Measurements from ENCODE around the gene DTNBP1.

Gene DTNBP1

GRCh38 chr6:15530411-15530810 is 132.4 kb downstream of the DTNBP1 start:
- DNase-seq, result no peak

- no peak for DNase-seq
Measured at GRCh38 chr6:15528870-15529269, 134.0 kb downstream of the DTNBP1 start.

- DNase-seq, result no peak
Measured at GRCh38 chr6:15527838-15528617, 134.8 kb downstream of the DTNBP1 start.

- no peak for DNase-seq
Measured at GRCh38 chr6:15526212-15526701, 136.6 kb downstream of the DTNBP1 start.

GRCh38 chr6:15524861-15525401 is 137.9 kb downstream of the DTNBP1 start:
- no peak for DNase-seq

GRCh38 chr6:15523679-15524630 is 138.9 kb downstream of the DTNBP1 start:
- no peak for DNase-seq

GRCh38 chr6:15522856-15523529 is 139.8 kb downstream of the DTNBP1 start:
- DNase-seq, result no peak

GRCh38 chr6:15522427-15522826 is 140.4 kb downstream of the DTNBP1 start:
- no peak for DNase-seq

GRCh38 chr6:15522026-15522425 is 140.8 kb downstream of the DTNBP1 start:
- no peak for DNase-seq

- no peak for DNase-seq
Measured at GRCh38 chr6:15521582-15521981, 141.2 kb downstream of the DTNBP1 start.

- DNase-seq, result no peak
Measured at GRCh38 chr6:15520626-15521203, 142.1 kb downstream of the DTNBP1 start.

- no peak for DNase-seq
Measured at GRCh38 chr6:15519681-15520080, 143.1 kb downstream of the DTNBP1 start.

- no peak for DNase-seq
Measured at GRCh38 chr6:15518878-15519277, 143.9 kb downstream of the DTNBP1 start.

- no peak for DNase-seq
Measured at GRCh38 chr6:15518057-15518456, 144.8 kb downstream of the DTNBP1 start.

- DNase-seq, result no peak
Measured at GRCh38 chr6:15517600-15517999, 145.2 kb downstream of the DTNBP1 start.

GRCh38 chr6:15516923-15517560 is 145.8 kb downstream of the DTNBP1 start:
- no peak for DNase-seq

GRCh38 chr6:15516378-15516777 is 146.4 kb downstream of the DTNBP1 start:
- no peak for DNase-seq

GRCh38 chr6:15515660-15516375 is 147.0 kb downstream of the DTNBP1 start:
- DNase-seq, result no peak

GRCh38 chr6:15515226-15515625 is 147.6 kb downstream of the DTNBP1 start:
- DNase-seq, result no peak

- no peak for DNase-seq
Measured at GRCh38 chr6:15513801-15514711, 148.8 kb downstream of the DTNBP1 start.
